ENCODE measurements around the gene PSG4. TPM values are rescaled to one million over a fixed set of nuclear protein-coding genes. Genes with fewer than 3 reads are reported as not detected.
"Not testable (repeated sequence)": the region's sequence is repeated elsewhere in the genome, so short reads cannot be mapped to it uniquely, and the experiment has no call there.

PSG4 gene
- polyA plus RNA-seq (ENCODE audit: insufficient read length): not detected

DNA sequence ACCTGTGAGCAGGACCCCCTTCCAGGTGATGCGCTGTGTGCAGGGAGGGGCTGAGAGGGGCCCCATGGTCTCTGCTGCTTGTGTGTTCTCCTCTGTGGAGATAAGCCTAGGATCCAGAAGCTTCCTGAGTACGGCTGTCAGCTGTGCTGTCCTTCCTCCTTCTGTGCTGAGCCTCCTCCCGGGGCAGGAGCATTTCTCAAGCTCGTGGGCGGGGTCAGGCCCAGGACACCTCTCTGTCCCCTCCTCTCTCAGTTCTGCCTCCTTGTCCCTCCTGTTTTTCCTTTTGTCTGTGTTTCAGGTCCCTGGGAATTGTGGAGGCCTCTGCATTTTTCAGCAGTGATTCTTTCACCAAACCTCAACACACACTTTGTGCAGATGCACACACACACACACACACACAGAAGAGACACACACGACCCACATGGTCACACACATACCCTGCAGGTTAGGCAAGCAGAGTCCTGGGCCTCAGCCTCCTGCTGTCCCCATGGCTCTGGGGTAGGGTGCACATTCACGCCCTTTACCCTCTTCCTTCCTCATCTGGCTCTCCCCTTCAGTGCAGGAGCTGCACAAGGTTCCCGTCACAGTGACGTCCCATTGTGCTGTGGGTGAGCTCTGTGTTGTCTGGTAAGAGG, at the start of gene PSG4:
Gene PSG4, minus strand, starts transcription at position 168 of the 635 bp plus-strand sequence. Its CDS starts 102 bp downstream, at position 66.
- DNase-seq: not testable (repeated sequence)

DNA sequence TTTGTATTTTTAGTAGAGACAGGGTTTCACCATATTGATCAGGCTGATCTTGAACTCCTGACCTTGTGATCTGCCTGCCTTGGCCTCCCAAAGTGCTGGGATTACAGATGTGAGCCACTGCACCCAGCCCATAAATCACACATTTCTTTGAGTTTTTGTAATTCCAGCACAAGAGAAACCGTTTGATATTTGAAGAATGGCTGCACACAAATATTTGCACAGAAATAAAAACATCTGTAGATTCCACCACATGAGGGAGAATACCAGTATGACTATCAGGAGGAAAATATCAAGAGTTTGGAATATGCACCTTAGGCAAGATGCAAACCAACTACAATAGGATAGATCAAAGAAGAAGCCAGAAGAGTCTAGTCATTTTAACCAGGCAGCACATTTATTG, 46.0 kb upstream of the PSG4 start:
- not testable (repeated sequence) for DNase-seq

DNA sequence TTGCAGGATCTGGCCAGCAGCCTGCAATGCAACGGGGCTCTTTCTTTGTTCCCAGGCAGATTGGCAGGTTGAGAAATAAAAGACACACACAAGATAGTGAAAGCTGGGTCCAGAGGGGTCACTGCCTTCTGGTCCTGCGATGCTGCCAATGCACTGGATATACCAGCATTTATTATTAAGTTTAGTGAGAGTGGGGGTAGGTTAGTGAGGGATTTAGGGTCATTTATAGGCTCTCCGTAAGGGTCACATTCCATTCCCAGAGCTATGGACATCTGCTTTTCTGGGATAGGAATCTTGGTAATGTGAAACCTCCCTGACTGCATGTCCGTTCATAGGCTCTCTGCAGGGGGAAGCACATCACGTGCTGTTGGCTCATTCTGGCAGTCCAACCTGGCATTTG, 44.9 kb upstream of the PSG4 start:
- not testable (repeated sequence) for DNase-seq

DNA sequence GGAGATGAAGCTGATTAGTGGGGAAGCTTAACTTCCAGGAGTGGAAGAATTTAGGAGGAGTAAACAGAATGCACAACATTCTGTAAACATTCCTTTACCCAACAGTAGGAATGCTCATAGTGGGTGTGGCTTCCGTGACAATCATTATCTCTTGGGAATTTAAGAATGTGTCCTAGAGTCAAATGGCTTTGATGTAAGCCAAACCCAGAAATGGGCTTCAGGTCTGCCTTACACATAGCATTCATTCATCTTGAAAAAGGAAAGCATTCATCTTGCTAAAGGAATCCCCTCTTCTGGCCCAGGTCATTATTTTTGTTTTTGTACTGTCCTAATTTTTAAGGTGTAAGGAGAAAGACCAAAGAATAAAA, 43.2 kb upstream of the PSG4 start:
- not testable (repeated sequence) for DNase-seq

DNA sequence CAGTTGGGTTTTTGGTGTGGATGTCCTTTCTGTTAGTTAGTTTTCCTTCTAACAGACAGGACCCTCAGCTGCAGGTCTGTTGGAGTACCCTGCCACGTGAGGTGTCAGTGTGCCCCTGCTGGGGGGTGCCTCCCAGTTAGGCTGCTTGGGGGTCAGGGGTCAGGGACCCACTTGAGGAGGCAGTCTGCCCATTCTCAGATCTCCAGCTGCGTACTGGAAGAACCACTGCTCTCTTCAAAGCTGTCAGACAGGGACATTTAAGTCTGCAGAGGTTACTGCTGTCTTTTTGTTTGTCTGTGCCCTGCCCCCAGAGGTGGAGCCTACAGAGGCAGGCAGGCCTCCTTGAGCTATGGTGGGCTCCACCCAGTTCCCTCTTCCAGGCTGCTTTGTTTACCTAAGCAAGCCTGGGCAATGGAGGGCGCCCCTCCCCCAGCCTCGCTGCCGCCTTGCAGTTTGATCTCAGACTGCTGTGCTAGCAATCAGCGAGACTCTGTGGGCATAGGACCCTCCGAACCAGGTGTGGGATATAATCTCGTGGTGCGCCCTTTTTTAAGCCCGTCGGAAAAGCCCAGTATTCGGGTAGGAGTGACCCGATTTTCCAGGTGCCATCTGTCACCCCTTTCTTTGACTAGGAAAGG, 41.9 kb upstream of the PSG4 start:
- DNase-seq: not testable (repeated sequence)

DNA sequence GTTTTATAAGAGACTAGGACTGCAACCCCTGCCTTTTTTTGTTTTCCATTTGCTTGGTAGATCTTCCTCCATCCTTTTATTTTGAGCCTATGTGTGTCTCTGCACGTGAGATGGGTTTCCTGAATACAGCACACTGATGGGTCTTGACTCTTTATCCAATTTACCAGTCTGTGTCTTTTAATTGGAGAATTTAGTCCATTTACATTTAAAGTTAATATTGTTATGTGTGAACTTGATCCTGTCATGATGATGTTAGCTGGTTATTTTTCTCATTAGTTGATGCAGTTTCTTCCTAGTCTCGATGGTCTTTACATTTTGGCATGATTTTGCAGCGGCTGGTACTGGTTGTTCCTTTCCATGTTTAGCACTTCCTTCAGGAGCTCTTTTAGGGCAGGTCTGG, 40.4 kb upstream of the PSG4 start:
- DNase-seq: not testable (repeated sequence)

DNA sequence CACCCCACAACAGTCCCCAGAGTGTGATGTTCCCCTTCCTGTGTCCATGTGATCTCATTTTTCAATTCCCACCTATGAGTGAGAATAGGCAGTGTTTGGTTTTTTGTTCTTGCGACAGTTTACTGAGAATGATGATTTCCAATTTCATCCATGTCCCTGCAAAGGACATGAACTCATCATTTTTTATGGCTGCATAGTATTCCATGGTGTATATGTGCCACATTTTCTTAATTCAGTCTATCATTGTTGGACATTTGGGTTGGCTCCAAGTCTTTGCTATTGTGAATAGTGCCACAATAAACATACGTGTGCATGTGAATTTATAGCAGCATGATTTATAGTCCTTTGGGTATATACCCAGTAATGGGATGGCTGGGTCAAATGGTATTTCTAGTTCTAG, 36.8 kb upstream of the PSG4 start:
- DNase-seq: not testable (repeated sequence)

DNA sequence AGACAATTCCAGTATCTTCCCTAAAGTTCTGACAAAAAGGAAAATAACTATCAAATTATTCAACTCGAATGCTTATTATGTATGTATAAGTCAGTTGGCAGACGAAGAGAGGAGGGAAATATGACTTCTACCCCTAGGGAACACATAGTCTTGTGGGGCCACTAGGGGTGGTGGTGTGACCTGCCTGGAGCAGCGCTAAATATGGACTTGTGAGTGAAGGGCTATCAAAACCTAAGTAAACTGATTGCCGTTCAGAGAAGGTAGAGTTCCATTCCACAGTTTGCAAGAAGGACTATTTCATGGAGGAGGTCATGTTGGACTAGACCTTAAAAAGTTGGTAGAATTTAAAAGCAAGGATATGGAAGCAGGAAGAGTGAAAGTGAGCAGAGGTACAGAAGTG, 32.8 kb upstream of the PSG4 start:
- DNase-seq: not testable (repeated sequence)

DNA sequence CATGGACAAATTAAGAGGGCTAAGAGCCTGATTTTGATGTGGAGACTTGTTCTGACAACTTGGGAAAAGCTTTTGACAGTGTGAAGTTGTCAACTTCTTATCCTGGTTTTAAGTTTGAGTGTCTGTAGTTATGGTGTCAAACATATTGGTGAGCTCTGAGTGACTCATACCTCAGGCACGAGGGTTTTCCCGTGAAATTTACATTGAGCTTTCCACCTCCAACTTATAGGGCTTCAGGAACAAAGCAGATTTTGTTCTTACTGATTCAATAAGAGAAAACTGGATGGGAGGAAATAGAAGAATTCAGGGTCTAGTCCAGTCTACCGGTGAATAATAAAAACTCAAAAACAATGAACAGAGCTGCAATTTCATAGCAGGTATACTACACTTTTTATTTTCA, 30.2 kb upstream of the PSG4 start:
- not testable (repeated sequence) for DNase-seq

DNA sequence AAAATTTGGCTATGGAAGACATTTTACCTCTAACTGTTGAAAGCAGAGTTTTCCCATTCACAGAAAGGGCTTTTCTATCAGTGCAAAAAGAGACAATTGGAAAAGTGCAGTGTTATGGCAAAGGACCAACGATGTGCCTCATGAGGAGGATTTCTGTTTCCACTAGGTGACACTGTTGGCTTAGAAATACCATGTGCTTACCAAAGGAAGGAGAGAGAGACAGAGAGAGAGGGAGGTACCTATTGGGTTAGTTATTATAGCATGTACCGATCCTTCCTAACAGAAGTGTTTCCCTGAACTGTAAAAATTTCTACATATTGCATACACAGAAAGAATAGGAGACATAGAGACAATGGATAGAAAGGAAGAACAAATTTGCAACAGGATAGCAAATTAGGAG, 23.9 kb upstream of the PSG4 start:
- DNase-seq: no peak

DNA sequence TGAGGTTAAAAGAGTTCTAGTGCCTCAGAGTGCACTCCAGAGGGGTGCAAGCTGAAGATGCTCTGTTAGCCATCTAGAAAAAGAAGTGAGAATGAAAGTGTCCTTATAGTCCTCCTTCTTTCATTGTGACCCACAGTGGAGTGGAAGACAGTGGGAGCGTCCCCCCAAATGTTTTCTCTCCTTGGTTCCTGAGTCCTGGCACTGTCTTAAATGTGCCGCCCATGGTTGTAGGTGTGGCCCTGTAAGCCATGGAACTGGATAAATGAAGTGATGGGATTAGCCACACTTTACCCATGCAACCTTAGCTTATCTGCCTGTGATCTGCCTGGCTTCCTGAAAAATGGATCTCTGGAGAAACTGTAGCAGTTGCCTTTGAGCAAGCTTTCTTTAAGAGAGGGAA, 23.3 kb upstream of the PSG4 start:
- DNase-seq: not testable (repeated sequence)

DNA sequence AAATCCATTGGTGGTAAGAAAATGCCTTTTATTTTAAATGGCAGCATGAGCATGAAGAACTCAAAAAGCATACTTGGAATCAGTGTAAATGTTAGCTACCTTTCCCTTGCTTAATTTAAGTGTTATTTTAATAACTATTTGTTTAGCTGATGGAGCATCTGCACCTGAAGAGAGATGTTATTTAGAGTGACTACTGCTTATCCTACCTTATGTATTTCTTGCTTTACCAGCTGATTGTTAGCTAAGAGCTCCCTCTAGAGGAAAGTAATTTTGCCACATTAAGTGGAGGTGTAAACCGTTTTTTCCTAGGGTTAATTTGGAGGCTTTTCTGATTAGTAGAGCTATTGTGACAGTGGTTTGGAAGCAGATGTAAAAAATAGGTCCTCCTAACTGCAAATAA, 21.5 kb upstream of the PSG4 start:
- not testable (repeated sequence) for DNase-seq

DNA sequence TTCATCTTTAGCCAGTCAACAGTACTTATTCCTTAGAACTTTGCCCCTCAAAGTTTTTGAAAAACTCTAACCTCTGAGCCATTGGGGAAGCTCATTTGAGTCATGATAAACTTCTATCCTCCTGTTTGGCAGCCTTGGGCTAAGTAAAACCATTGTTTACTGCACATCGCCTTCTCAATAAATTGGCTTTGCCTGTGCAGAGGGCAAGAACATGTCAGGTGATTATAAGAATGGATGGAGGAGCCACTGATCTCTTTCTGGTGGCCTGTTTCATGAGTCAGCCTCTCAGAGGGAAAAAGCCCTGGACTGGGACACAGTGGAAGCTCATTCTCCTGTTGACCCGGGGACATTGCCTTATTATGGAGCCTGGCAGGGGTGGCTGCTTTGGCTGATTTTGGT, 19.4 kb upstream of the PSG4 start:
- DNase-seq: no peak

DNA sequence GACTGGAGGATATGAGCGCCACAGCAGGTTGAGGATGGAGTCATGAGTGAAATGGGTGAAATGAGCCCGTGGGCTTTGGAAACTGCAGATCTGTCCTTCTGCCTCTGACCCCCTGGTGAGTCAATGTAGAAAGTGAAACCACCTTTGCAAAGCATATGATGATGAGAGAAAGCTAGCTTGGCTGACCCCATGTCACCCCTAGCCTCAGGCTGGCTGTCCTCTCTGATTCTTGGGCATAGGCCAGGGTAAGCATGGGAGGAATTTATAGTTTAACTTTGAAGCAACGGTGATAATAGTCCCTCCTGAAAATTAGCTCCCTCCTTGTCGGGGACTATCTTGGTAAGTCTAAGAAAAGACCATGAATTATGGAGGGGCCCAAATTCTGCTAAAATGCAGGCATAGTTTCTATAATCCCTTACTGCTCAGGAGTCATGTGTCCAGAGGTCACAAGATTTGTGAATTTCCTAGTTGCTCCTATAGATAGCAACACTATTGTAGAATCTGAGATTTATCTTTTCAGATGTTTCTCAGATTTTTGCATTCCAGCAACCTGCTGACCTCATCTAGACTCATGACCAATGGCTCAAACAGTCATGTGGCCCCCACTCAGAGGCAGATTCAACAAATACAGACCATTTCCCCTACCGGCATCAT, 18.9 kb upstream of the PSG4 start:
- DNase-seq: not testable (repeated sequence)

DNA sequence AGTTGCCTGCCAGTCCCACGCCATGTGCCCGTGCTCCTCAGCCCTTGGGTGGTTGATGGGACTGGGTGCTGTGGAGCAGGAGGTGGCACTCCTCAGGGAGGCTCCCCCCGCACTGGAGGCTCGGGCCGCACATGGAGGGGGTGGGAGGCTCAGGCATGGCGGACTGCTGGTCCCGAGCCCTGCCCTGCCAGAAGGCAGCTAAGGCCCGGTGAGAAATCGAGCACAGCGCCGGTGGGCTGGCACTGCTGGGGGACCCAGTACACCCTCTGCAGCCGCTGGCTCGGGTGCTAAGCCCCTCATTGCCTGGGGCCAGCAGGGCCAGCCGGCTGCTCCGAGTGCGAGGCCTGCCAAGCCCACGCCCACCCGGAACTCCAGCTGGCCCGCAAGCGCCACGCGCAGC, 16.5 kb upstream of the PSG4 start:
- not testable (repeated sequence) for DNase-seq

DNA sequence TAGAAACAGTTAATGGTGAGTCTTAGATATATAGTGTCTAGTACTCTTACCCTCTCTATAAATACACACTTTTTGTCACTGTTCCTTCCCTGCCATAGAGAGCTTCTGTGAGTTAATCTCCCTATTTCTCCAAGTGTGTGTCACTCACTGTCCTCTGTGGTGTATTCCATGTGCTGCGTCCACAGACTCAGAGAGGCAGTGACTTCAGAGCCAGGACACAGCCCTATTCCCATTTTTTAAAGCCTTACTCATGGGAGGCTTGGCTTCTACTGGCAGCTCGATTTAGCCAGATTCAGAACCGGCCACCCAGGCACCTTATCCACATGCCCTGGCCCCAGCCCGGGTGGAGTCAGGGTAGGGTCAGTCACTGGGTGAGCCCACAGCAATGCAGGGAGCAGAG, 13.7 kb upstream of the PSG4 start:
- not testable (repeated sequence) for DNase-seq

DNA sequence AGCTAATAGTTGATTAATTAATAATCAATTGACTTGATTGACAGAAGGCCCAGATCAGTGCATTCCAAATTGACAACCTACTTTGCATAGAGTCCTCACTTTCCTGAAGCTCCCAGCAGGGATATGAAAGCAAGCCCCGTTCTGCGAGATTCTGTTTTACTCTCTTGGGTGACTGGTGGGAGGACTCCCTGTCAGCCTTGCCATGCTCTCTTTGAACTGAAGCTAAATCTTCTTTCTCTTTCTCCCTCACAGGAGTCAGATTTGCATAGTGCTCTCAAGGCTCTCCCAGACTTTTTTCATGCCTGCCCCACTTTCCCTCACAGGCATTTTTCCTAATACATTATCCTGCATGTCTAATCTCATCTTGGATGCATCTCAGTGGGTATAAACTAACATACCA, 10.4 kb upstream of the PSG4 start:
- DNase-seq: not testable (repeated sequence)

DNA sequence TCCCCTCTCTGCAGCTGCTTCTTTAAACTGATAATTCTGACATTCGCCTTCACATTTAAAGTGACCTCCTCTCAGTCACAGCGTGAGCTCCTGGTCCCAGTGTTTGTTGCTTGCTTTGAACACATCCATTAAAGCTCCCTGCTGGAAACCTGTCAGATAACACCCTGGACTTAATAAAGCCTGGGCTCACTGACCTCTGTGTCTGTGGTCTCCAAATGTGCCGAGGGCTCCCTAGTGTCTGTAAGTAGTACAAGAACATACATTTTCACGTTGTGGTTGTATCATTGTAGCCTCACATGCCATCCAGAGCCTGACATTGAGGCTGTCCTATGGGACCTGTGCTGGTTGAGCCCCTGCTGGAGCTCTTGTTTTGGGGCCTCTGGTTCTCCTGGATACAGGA, 2.6 kb upstream of the PSG4 start:
- no peak for DNase-seq

DNA sequence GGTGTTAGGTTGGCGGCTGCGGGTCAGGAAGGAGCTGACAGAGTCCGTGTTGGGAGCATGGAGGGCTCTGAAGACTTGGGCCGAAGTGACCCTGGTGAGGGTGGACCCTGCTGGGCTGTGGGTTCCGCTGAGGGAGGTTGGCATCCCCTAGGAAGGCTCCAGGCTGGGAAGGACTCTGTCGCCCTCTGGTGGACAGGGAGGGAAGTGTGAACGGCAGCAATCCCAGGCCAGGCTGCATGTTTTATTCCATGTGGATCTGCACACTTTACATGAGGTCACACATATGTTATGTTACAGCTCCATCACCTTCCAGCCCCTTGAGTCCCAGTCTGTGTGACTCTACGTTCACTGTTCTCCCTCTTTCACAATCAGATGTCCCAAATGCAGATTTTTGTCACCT, 1.7 kb upstream of the PSG4 start:
- DNase-seq: not testable (repeated sequence)

DNA sequence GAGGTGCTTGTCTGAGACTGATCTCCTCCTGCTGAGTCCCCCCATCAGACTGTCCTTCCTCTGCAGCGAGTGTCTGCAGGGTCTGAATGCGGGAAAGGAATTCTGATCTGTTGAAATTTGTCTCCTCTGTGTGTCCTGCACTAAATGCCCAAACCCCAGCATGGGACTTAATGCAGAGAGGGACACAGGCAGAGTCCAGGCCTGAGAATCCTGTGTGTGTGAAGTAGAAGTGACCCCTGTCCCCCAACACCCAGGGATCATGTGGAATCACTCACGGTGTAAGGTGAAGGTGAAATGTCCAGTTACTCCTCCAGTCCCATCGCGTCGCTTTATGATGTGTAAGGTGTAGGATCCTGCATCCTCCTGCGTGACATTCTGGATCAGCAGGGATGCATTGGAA, 1.8 kb downstream of the PSG4 start:
- DNase-seq: not testable (repeated sequence)

DNA sequence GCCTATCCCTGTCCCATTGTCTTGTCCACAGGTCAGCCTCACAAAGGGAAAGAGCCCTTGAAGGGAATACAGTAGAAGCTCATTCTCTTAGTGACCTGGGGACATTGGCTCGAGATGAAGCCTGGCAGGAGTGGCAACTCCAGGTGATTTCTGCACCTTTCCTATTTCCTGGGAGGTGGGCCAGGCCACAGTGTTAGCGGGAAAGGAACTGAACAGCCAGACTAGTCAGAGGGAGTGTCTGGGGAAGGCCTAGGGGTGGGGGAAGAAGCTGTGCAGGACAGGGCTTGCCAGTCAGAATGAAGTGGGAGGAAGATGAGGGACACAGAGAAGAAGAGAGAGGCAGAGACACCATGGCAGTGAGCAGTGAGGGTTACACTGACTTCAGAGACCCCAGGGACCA, 3.5 kb downstream of the PSG4 start:
- DNase-seq: not testable (repeated sequence)

DNA sequence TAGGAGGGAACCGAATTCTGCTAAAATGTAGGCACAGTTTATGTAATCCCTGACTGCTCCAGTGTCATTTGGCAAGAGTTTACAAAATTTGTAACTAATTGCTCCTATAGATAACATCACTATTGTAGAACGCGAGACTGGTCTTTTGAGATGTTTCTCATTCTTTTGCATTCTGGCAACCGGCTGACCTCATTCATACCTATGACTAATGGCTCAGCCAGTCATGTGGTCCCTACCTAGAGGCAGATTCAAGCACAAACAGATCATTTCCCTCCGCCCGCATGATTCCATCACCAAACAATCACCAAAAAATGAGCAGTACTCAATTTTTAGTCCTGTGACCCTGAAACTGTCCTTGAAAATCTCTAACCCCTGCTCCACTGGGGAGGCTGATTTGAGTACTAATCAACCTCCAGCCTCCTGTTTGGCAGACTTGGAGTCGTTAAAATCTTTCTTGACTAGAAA, 4.1 kb downstream of the PSG4 start:
- not testable (repeated sequence) for DNase-seq

DNA sequence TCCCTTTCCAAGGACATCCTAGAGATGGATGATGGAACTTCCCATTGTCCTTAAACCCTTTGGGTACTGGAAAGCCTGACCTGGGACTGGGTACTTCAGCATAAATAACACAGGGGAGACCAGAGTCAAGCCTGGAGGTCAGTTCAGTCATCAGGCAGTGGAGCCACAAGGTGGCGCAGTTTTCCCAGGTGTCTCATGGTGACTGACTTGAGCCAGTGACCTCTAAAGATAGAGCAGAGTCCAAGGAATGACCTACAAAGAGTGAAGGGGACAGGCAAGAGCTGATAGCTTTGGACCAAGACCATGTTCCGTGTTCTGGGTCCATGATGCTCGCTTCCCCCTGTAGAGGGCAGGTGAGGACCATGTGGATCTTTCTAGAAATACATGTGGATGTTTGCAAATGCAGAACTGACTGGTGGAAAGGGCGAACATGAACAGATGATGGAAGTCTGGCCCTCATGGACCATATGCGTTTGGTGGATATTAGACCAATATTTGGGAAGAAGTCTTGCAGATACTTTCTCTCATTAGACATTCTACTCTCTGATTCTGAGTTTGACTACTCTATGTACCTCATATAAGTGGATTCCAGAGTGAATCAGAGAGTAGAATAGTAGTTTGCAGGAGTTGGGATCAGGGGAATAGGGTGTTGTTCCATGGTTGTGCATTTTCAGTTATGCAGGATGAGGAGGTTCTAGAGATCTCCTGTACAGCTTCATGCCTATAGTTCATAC, 6.6 kb downstream of the PSG4 start:
- DNase-seq: not testable (repeated sequence)
